Right lobe of liver (tissue), 4 donors: ENCODE results near the gene TSG101.

Experiments used
- CTCF ChIP-seq, 4 donors: fragments of 200-600 bp in 3 of 4; fragments of 450-650 bp in 1 of 4; IDR thresholded peaks; one replicate each; pipeline versions ENCODE4 v1.5.1 to v1.8.0; 2016 to 2022; ENCODE audit warnings: antibody characterized with exemption in 4 of 4, mild to moderate bottlenecking in 2 of 4
- POLR2A ChIP-seq: fragments of 450-650 bp; IDR thresholded peaks from one replicate; pipeline ENCODE4 v1.6.1; 2017; ENCODE audit warnings: antibody characterized with exemption, mild to moderate bottlenecking
- donor health status: DM: no; HTN: no; CAD: no.
- donor health status: DM: no; HTN: no; CAD: no.
- donor health status: DM: no; HTN: yes; CAD: no.

GRCh38 chr11:18438691-18439090, 88.1 kb downstream of the TSG101 start:
- TF ChIP-seq CTCF (IDR thresholded peaks at IDR 0.05) = no peak
- no peak for TF ChIP-seq POLR2A
